ENCODE data around the gene ODAD4. TPM values are rescaled to one million over a fixed set of nuclear protein-coding genes. Genes with fewer than 3 reads are reported as not detected.
"Not testable (repeated sequence)": the region's sequence is repeated elsewhere in the genome, so short reads cannot be mapped to it uniquely, and the experiment has no call there.

ODAD4 gene
- total RNA-seq, 1 donor from 2014 or later = not detected

GRCh38 chr17:41913798-41914197 lies 16.6 kb upstream of the ODAD4 start:
- ATAC-seq = no peak

- no peak for ATAC-seq
Observed at GRCh38 chr17:41914358-41914766, 16.1 kb upstream of the ODAD4 start.

DNA sequence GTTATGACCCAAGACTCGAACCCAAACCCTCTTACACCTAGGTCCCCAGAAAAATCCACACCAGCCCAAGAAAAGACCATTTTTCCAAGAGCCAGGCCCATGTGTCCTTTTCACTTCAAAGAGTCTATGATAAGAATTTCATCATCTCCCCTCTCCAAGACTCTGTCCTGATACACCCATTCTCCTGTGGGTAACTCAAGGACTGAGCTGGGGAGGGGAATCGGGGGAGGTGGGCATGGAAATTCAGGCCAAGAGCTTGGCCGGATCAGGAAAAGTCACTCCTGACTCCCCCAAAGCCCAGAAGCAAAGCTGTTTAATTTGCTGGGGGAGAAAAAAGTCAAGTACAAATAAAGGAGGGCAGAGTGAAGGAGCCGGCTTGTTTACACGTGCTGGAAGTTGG lies 15.4 kb upstream of the ODAD4 start:
- no peak for ATAC-seq

GRCh38 chr17:41915566-41915965 lies 14.9 kb upstream of the ODAD4 start:
- ATAC-seq = no peak

GRCh38 chr17:41917192-41917591 lies 13.2 kb upstream of the ODAD4 start:
- no peak for ATAC-seq

GRCh38 chr17:41917679-41918313 lies 12.6 kb upstream of the ODAD4 start:
- ATAC-seq = no peak

- ATAC-seq = peak; percentile 97
Observed at GRCh38 chr17:41918314-41919164, 11.9 kb upstream of the ODAD4 start, which contains the start of gene ACLY. Gene ACLY, minus strand, starts transcription at chr17:41918951. Its CDS starts 5,078 bp downstream, at chr17:41913873.

GRCh38 chr17:41919165-41919817 lies 11.1 kb upstream of the ODAD4 start:
- ATAC-seq = peak; percentile 40

DNA sequence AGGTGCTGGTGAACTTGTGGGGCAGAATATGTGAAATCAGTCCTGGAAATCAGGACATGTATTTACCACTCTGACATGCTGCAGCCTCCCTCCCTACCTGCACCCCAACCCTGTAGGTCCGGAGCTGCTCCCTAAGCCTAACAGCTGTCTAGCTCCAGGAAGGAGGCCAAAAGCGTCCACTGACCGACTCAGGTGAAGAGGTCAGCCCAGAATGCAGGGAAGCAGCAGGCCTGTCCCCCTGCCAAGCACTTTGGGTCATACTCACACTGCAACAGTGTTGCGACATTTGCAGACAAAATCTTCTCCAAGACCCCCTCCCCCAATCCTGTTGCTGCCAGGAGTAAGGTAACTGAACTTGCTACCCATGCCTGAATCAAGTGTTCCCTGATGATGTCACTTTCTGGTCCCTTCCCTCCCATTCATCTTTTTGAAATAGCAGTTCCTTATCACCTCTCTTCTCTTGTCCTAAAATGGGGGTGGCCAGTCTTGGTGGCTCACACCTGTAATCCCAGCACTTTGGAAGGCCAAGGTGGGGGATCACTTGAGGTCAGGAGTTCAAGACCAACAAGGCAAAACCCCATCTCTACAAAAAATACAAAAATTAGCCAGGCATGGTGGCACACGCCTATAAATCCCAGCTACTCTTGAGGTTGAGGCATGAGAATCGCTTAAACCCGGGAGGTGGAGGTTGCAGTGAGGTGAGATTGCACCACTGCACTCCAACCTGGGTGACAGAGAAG lies 10.4 kb upstream of the ODAD4 start:
- ATAC-seq = no peak

GRCh38 chr17:41920580-41920955 lies 9.8 kb upstream of the ODAD4 start:
- ATAC-seq = no peak

GRCh38 chr17:41925991-41926590 lies 4.3 kb upstream of the ODAD4 start:
- ATAC-seq = no peak

DNA sequence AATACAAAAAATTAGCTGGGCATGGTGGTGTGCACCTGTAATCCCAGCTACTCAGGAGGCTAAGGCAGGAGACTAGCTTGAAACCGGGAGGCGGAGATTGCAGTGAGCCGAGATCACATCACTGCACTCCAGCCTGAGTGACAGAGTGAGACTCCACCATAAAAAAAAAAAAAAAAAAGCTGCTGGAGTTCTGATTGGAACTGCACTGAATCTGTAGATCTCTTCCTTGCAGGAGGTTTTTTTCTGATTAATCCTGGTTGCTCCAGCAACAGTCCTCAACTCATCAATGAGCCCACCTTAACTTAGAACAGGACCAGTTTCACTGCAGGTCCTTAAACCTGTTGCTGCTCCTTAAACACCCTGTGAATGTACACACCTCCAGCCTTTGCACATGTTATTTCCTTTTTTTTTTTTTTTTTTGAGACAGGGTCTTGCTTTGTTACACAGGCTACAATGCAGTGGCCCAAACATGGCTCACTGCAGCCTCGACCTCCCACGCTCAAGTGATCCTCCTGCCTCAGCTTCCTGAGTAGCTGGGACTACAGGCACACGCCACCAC lies 1.6 kb upstream of the ODAD4 start:
- no peak for ATAC-seq

GRCh38 chr17:41930833-41931156 lies 378 bp downstream of the ODAD4 start:
- ATAC-seq = not testable (repeated sequence)

GRCh38 chr17:41931715-41932114 lies 1.3 kb downstream of the ODAD4 start:
- not testable (repeated sequence) for ATAC-seq

DNA sequence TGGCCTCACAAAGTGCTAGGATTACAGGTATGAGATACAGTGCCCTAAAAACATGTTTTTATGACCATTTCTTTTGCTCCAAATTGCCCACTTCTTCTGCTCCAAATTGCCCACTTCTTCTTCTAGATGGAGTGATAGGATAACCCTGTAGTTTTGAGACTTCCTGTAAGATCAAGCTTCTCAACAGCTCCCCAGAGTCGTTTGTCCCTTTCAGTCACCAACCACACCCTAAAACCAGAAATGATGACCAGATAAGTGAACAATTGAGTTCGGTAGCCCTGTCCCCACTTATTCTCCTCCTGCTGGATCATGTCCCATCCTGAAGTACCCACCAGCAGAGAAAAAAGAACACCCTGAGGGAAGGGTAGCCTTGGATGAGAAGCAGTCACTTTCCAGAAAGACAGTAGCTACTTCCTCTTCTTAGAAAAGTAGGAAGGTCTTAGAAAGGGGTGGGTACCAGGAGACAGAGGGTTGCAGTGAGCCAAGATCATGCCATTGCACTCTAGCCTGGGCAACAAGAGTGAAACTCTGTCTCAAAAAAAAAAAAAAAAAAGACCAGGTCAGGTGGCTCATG lies 2.5 kb downstream of the ODAD4 start:
- no peak for ATAC-seq

DNA sequence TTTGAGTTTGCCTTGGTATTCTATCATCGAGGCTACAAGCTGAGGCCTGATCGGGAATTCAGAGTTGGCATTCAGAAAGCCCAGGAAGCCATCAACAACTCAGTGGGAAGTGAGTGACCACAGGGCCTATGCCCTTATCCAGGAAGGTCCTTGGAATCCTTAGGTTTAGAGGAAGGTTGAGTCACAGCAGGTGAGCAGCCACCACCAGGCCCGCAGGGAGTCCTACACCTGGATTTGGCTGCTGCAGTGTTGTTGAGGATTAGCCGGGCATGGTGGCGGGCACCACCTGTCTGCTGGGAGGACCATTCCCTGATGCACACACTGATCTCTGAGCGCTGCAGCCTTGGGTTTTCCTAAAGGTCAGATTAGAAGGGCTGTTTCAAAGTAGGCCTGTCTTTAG lies 5.2 kb downstream of the ODAD4 start:
- ATAC-seq = peak; percentile 24

- ATAC-seq = no peak
Observed at GRCh38 chr17:41937970-41938954, 7.8 kb downstream of the ODAD4 start.

DNA sequence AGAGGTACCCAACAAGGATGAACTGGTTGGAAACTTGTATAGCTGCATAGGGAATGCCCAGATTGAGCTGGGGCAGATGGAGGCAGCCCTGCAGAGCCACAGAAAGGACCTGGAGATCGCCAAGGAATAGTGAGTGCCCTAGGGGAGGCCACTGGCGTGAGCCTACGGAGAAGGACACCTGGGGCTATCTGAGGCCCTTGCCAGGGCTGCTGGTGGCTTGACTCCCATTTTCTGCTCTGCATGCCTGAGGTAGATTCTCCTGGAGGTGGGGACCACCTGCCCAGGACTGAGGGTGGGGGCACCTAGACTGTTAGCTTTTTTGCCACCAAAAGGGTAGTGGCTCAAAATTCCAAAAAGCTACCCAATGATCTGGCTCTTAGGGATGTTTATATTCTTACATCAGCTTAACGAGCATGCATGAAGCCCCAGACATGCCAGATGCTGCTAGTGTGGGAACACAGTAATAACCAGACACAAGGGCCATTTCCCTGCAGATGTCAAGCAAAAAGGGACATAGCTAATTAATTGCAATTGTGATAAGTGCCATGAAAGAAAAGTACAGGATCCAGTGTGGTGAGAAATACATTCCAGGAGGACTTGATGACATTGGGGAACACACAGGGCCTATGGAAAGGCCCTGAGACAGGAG lies 8.8 kb downstream of the ODAD4 start:
- no peak for ATAC-seq

DNA sequence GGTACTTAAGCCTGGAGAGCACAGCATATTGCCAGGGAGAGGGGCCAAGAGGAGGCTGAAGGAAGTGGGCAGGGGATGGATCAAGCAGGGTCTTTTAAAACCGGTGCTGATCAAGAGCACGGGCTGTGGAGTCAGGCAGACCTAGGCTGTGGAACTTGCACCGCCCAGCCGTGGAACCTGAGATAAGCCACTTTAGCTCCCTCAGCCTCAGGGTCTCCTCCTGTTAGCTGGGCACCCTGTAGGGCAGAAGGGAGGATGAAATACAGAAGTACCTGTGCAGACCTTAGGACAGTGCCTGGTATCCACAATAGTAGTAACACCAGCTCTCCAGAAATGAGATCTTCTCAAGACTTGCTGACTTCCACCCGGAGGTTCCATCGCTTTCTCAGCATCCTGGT lies 9.3 kb downstream of the ODAD4 start:
- no peak for ATAC-seq

DNA sequence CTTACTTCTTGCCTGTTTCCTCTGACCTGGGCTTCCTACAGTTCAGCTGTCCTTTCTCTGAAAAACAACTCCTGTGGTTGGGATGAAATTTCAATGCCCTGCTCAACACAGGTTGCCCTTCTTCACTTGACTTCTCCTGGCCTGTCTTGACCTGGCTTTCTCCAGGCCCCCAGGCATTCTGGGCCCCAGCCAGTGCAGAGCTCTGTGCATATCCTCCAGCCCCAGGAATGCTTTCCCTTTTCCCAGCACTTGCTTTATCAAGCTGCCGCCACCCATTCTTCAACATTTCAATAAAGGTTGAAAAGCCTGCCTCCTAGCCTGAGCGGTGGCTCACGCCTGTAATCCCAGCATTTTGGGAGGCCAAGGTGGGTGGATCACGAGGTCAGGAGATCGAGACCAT lies 10.8 kb downstream of the ODAD4 start:
- no peak for ATAC-seq
